IMR-90 (cell line): ENCODE data around the gene ITSN2. TPM values are rescaled to one million over a fixed set of nuclear protein-coding genes. Genes with fewer than 3 reads are reported as not detected.

Source experiments
- ATAC-seq: fragments of 200-7000 bp; cut with Tn5 transposase; 2 replicates; pipeline ENCODE4 v1.9.1; 2020; ENCODE audit warnings: low read depth, mild to moderate bottlenecking, moderate library complexity
- BruUV-seq: library from RNA; stranded (reverse); fragments of 400-500 nt; replicated peaks from 2 replicates; lab custom pipeline; 2021; lab: Mats Ljungman, UMichigan
- CTCF ChIA-PET: fragments of 300-600 bp; formaldehyde crosslinking; extraction: SDS; loops from one replicate; lab custom pipeline; 2021; ENCODE audit warnings: antibody characterized with exemption; lab: Yijun Ruan, JAX
- POLR2A ChIA-PET: fragments of 300-600 bp; sonication (Branson Sonifier 250); formaldehyde crosslinking; loops from one replicate; lab custom pipeline; 2022; ENCODE audit warnings: antibody characterized with exemption; ENCODE audit not compliant: unreplicated experiment; lab: Charles Lee
- DNase-seq: peaks from one replicate; pipeline ENCODE4 v3.0.0; 2013
- H2AFZ ChIP-seq: replicated peaks from 2 replicates; pipeline ENCODE3; 2013; ENCODE audit warnings: low read length, mild to moderate bottlenecking; ENCODE audit not compliant: poor library complexity
- H2AK5ac ChIP-seq: 2 replicates; pipeline ENCODE4 v1.6.1; 2013; ENCODE audit warnings: low read depth, low read length, inconsistent platforms
- H2AK9ac ChIP-seq: replicated peaks from 2 replicates; pipeline ENCODE3; 2013; ENCODE audit warnings: mild to moderate bottlenecking, low read depth, low read length, moderate library complexity; ENCODE audit not compliant: poor library complexity
- H2BK120ac ChIP-seq: 2 replicates; pipeline ENCODE4 v1.6.1; 2013; ENCODE audit warnings: low read depth, low read length, inconsistent platforms
- H2BK15ac ChIP-seq: 3 replicates; pipeline ENCODE4 v1.6.1; 2013; ENCODE audit warnings: low read depth, low read length, inconsistent platforms
- H2BK20ac ChIP-seq: 2 replicates; pipeline ENCODE4 v1.6.1; 2013; ENCODE audit warnings: low read depth, mild to moderate bottlenecking, inconsistent platforms, low read length, moderate library complexity
- H2BK5ac ChIP-seq: 2 replicates; pipeline ENCODE4 v1.6.1; 2013; ENCODE audit warnings: mild to moderate bottlenecking, low read depth, low read length, inconsistent platforms; ENCODE audit not compliant: poor library complexity, severe bottlenecking
- H3K14ac ChIP-seq: replicated peaks from 2 replicates; pipeline ENCODE4 v1.6.1; 2013; ENCODE audit warnings: low read depth, low read length, inconsistent platforms
- H3K18ac ChIP-seq: 2 replicates; pipeline ENCODE4 v1.6.1; 2013; ENCODE audit warnings: low read depth, low read length, control low read depth
- H3K23ac ChIP-seq: 2 replicates; pipeline ENCODE4 v1.6.1; 2013; ENCODE audit warnings: low read depth, low read length, inconsistent platforms
- H3K27ac ChIP-seq: 2 replicates; pipeline ENCODE4 v1.5.1; 2013; ENCODE audit warnings: mild to moderate bottlenecking, control low read depth, low read length; ENCODE audit not compliant: insufficient read depth
- H3K27me3 ChIP-seq: 2 replicates; pipeline ENCODE4 v1.6.1; 2013; ENCODE audit warnings: low read length; ENCODE audit not compliant: control insufficient read depth, insufficient read depth
- H3K36me3 ChIP-seq: 2 replicates; pipeline ENCODE4 v1.6.1; 2013; ENCODE audit warnings: low read length, mixed read lengths; ENCODE audit not compliant: control insufficient read depth, insufficient read depth
- H3K4ac ChIP-seq: 2 replicates; pipeline ENCODE4 v1.6.1; 2013; ENCODE audit warnings: low read depth, low read length, inconsistent platforms
- H3K4me1 ChIP-seq: 2 replicates; pipeline ENCODE4 v1.6.1; 2013; ENCODE audit warnings: low read length, mixed read lengths; ENCODE audit not compliant: control insufficient read depth, insufficient read depth
- H3K4me2 ChIP-seq: 2 replicates; pipeline ENCODE4 v1.6.1; 2013; ENCODE audit warnings: low read depth, mild to moderate bottlenecking, control low read depth, low read length, moderate library complexity
- H3K4me3 ChIP-seq: 2 replicates; pipeline ENCODE4 v1.5.1; 2013; ENCODE audit warnings: low read depth, mild to moderate bottlenecking, control low read depth, low read length, moderate library complexity; ENCODE audit not compliant: insufficient read depth
- H3K56ac ChIP-seq: 2 replicates; pipeline ENCODE4 v1.6.1; 2013; ENCODE audit warnings: low read length, inconsistent platforms; ENCODE audit not compliant: insufficient read depth; ENCODE audit errors: extremely low read depth
- H3K79me1 ChIP-seq, 2 experiments: 2 replicates each; pipeline ENCODE4 v1.6.1; 2013; ENCODE audit warnings: low read length in 2 of 2, inconsistent platforms in 1 of 2, low read depth in 1 of 2
- H3K9ac ChIP-seq: 2 replicates; pipeline ENCODE4 v1.6.1; 2013; ENCODE audit warnings: low read depth, low read length, control low read depth
- H3K9me1 ChIP-seq: 2 replicates; pipeline ENCODE4 v1.6.1; 2013; ENCODE audit warnings: low read length, inconsistent platforms; ENCODE audit not compliant: insufficient read depth
- H3K9me3 ChIP-seq: 2 replicates; pipeline ENCODE4 v1.6.1; 2013; ENCODE audit warnings: low read length; ENCODE audit not compliant: control insufficient read depth, insufficient read depth
- H4K20me1 ChIP-seq: 2 replicates; pipeline ENCODE4 v1.6.1; 2013; ENCODE audit warnings: low read length, inconsistent platforms; ENCODE audit not compliant: insufficient read depth
- H4K5ac ChIP-seq: 2 replicates; pipeline ENCODE4 v1.6.1; 2013; ENCODE audit warnings: mild to moderate bottlenecking, low read depth, low read length, control low read depth
- H4K8ac ChIP-seq, 2 experiments: 2 replicates each; pipeline ENCODE4 v1.6.1; 2013; ENCODE audit warnings: low read depth in 2 of 2, low read length in 2 of 2, control low read depth in 1 of 2, inconsistent platforms in 1 of 2
- H4K91ac ChIP-seq: 2 replicates; pipeline ENCODE4 v1.6.1; 2013; ENCODE audit warnings: low read depth, low read length, inconsistent platforms; ENCODE audit not compliant: insufficient read depth
- BHLHE40 ChIP-seq: fragments of 150-350 bp; IDR thresholded peaks from 2 replicates; pipeline ENCODE4 v1.6.1; 2016; ENCODE audit warnings: mild to moderate bottlenecking, low read depth, low read length
- CEBPB ChIP-seq: IDR thresholded peaks from 2 replicates; pipeline ENCODE4 v1.6.1; 2012; ENCODE audit warnings: low read depth, low read length, improper control_type of control experiment
- CHD1 ChIP-seq: IDR thresholded peaks from 2 replicates; pipeline ENCODE4 v1.6.1; 2012; ENCODE audit warnings: low read depth, low read length, improper control_type of control experiment
- ELK1 ChIP-seq: fragments of 150-350 bp; IDR thresholded peaks from 2 replicates; pipeline ENCODE4 v1.6.1; 2016; ENCODE audit warnings: low read depth, mild to moderate bottlenecking, low read length, moderate library complexity, borderline replicate concordance
- FOS ChIP-seq: fragments of 150-350 bp; IDR thresholded peaks from 2 replicates; pipeline ENCODE4 v1.6.1; 2016; ENCODE audit warnings: low read depth, low read length
- MAFK ChIP-seq: IDR thresholded peaks from 2 replicates; pipeline ENCODE4 v1.6.1; 2012; ENCODE audit warnings: low read depth, low read length, improper control_type of control experiment
- MAZ ChIP-seq: IDR thresholded peaks from 2 replicates; pipeline ENCODE4 v1.6.1; 2012; ENCODE audit warnings: low read depth, mild to moderate bottlenecking, low read length, improper control_type of control experiment, moderate library complexity, borderline replicate concordance
- MXI1 ChIP-seq: IDR thresholded peaks from 2 replicates; pipeline ENCODE4 v1.6.1; 2012; ENCODE audit warnings: low read depth, mild to moderate bottlenecking, low read length, moderate library complexity, borderline replicate concordance
- POLR2A ChIP-seq: IDR thresholded peaks from 2 replicates; pipeline ENCODE4 v1.6.1; 2012; ENCODE audit warnings: mild to moderate bottlenecking, low read depth, low read length
- RCOR1 ChIP-seq: IDR thresholded peaks from 2 replicates; pipeline ENCODE4 v1.6.1; 2012; ENCODE audit warnings: mild to moderate bottlenecking, low read length, improper control_type of control experiment; ENCODE audit not compliant: insufficient replicate concordance
- RFX5 ChIP-seq: IDR thresholded peaks from 2 replicates; pipeline ENCODE4 v1.8.0; 2012; ENCODE audit warnings: low read depth, mild to moderate bottlenecking, low read length, moderate library complexity
- USF2 ChIP-seq: fragments of 150-350 bp; IDR thresholded peaks from 2 replicates; pipeline ENCODE4 v1.6.1; 2017; ENCODE audit warnings: mild to moderate bottlenecking, antibody characterized with exemption, low read length, low read depth
- WGBS, 2 experiments: methylation state at CpG; one replicate each; pipeline versions ENCODE4 v1.1.5 to v1.1.7; 2013; ENCODE audit warnings: missing lambda C conversion rate in 2 of 2; ENCODE audit not compliant: insufficient read length in 1 of 2; ENCODE audit errors: extremely low coverage in 2 of 2; 5-methylcytosine and 5-hydroxymethylcytosine counted together
- dilution Hi-C: fragments of 300-500 bp; cut with HindIII; formaldehyde crosslinking; loops from one replicate; pipeline ENCODE4 v1.14.3; 2018; ENCODE audit warnings: low sequenced_read_pairs; ENCODE audit not compliant: unreplicated experiment
- in situ Hi-C: fragments of 300-500 bp; cut with MboI; formaldehyde crosslinking; loops from 3 replicates; pipeline ENCODE4 v1.14.3; 2019; ENCODE audit warnings: low sequenced_read_pairs, inconsistent platforms, mixed read lengths
- intact Hi-C: fragments of 100-400 bp; cut with micrococcal nuclease; formaldehyde crosslinking; loops from 2 replicates; pipeline ENCODE4 v1.10.0; 2022
- polyA plus RNA-seq, 3 experiments: library from polyadenylated mRNA; depleted of rRNA; stranded (reverse); fragments of >200 nt; gene quantifications; 2 replicates each; pipeline ENCODE4 v1.2.3, GENCODE V29; 2012; ENCODE audit warnings: low replicate concordance in 1 of 3
- total RNA-seq: library from RNA; depleted of rRNA; stranded (reverse); fragments of >200 nt; gene quantifications from 2 replicates; pipeline ENCODE4 v1.2.3, GENCODE V29; 2012
- TF ChIP-seq, protein P1 (sequence below): conservative IDR thresholded peaks from 2 replicates; pipeline ENCODE4 v1.5.1; 2012; ENCODE audit warnings: mild to moderate bottlenecking, low read depth, low read length, improper control_type of control experiment

Gene ITSN2
- total and polyA plus RNA-seq, 2 of the 4 experiments (the other 2 are of a cell fraction): 10.7 to 17.2 TPM

GRCh38 chr2:24206714-24207113, 153.6 kb downstream of the ITSN2 start:
- H4K20me1 ChIP-seq: no peaks in the 10 kb centered on the region; the same call in 1 of the 2 replicates
- no peak overlapping the region for H3K14ac ChIP-seq
- no peak for ATAC-seq
- peaks cover 36% of the 10 kb centered on the region for H3K36me3 ChIP-seq
- H2BK5ac ChIP-seq: no peak overlapping the region
- H3K27me3 ChIP-seq: no peaks in the 10 kb centered on the region
- no peak overlapping the region for H2AFZ ChIP-seq
- H3K9ac ChIP-seq: no peak overlapping the region
- no peak overlapping the region for H3K4ac ChIP-seq
- TF ChIP-seq RFX5 (no peak), MAFK (no peak), CEBPB (no peak), CHD1 (no peak), MAZ (no peak), USF2 (no peak), MXI1 (no peak), RCOR1 (no peak), BHLHE40 (no peak), POLR2A (no peak), ELK1 (no peak), FOS (no peak)
- TF ChIP-seq, protein P1, sequence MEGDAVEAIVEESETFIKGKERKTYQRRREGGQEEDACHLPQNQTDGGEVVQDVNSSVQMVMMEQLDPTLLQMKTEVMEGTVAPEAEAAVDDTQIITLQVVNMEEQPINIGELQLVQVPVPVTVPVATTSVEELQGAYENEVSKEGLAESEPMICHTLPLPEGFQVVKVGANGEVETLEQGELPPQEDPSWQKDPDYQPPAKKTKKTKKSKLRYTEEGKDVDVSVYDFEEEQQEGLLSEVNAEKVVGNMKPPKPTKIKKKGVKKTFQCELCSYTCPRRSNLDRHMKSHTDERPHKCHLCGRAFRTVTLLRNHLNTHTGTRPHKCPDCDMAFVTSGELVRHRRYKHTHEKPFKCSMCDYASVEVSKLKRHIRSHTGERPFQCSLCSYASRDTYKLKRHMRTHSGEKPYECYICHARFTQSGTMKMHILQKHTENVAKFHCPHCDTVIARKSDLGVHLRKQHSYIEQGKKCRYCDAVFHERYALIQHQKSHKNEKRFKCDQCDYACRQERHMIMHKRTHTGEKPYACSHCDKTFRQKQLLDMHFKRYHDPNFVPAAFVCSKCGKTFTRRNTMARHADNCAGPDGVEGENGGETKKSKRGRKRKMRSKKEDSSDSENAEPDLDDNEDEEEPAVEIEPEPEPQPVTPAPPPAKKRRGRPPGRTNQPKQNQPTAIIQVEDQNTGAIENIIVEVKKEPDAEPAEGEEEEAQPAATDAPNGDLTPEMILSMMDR: no peak
- no peak overlapping the region for H4K91ac ChIP-seq
- in situ Hi-C loops: no loop called here
- no peaks in the 10 kb centered on the region; the same call in 1 of the 2 replicates for H3K9me1 ChIP-seq
- no peak overlapping the region for H3K18ac ChIP-seq
- no peak overlapping the region for H2AK5ac ChIP-seq
- intact Hi-C loops: no loop called here
- H3K79me1 ChIP-seq: no peaks in the 10 kb centered on the region
- H3K23ac ChIP-seq: no peak overlapping the region
- ChIA-PET CTCF (no interaction called here), POLR2A (no interaction called here)
- dilution Hi-C loops: no loop called here
- H4K5ac ChIP-seq: no peak overlapping the region
- no peak overlapping the region for H2BK120ac ChIP-seq
- no peak overlapping the region for H2BK15ac ChIP-seq
- no peak overlapping the region for H3K4me2 ChIP-seq
- H2AK9ac ChIP-seq: no peak overlapping the region
- H3K4me1 ChIP-seq: no peaks in the 10 kb centered on the region
- 76% methylated on average over 8 of the region's 8 CpGs; no CpG with 5 or more reads in 1 of the 2 experiments for WGBS, 2 experiments
- H4K8ac ChIP-seq: no peak overlapping the region
- no TSS peak for BruUV-seq
- DNase-seq: no peak
- no peak overlapping the region for H3K4me3 ChIP-seq
- no peak overlapping the region for H2BK20ac ChIP-seq
- H3K56ac ChIP-seq: no peak overlapping the region
- no peak overlapping the region for H3K27ac ChIP-seq
- no peaks in the 10 kb centered on the region for H3K9me3 ChIP-seq
